KOPT-K1 (cell line): Measurements from ENCODE around the gene TSSK6.

Source experiments
- H3K27ac ChIP-seq: fragments of 200-600 bp; sonication (generic); 2 replicates; pipeline ENCODE4 v1.5.1; 2016; ENCODE audit warnings: antibody characterized with exemption, mild to moderate bottlenecking, low read depth, low read length; ENCODE audit not compliant: poor library complexity, severe bottlenecking
- H3K36me3 ChIP-seq: fragments of 200-600 bp; sonication (generic); 2 replicates; pipeline ENCODE4 v1.5.1; 2017; ENCODE audit warnings: antibody characterized with exemption, mild to moderate bottlenecking, low read length, moderate library complexity; ENCODE audit not compliant: insufficient read depth
- H3K9me3 ChIP-seq: fragments of 200-600 bp; sonication (generic); 2 replicates; pipeline ENCODE4 v1.5.1; 2017; ENCODE audit warnings: antibody characterized with exemption, low read length, mild to moderate bottlenecking; ENCODE audit not compliant: insufficient read depth, poor library complexity, severe bottlenecking

TSSK6 gene

DNA sequence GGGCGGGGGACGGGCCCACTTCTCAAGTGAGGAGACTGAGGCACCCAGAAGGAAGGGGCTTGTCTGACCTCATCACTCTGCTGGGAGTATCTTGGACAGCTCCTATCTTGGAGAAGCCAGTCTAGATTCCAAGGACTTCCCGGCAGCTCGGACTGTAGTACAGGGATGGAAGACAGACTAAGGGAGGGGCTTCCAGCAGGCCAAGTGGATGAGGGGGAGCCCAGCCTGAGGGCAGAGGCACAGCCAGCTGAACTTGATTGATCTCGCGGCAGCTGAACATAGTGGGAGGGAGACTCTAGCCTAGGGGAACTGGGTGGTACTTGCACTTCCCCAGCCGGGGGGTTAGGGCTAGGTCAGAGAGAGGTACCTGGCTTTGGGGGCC is 23.4 kb upstream of the TSSK6 start:
- Histone ChIP-seq H3K27ac (no peak overlapping the region), H3K36me3 (no peaks in the 10 kb centered on the region; the same call in 1 of the 2 replicates)

DNA sequence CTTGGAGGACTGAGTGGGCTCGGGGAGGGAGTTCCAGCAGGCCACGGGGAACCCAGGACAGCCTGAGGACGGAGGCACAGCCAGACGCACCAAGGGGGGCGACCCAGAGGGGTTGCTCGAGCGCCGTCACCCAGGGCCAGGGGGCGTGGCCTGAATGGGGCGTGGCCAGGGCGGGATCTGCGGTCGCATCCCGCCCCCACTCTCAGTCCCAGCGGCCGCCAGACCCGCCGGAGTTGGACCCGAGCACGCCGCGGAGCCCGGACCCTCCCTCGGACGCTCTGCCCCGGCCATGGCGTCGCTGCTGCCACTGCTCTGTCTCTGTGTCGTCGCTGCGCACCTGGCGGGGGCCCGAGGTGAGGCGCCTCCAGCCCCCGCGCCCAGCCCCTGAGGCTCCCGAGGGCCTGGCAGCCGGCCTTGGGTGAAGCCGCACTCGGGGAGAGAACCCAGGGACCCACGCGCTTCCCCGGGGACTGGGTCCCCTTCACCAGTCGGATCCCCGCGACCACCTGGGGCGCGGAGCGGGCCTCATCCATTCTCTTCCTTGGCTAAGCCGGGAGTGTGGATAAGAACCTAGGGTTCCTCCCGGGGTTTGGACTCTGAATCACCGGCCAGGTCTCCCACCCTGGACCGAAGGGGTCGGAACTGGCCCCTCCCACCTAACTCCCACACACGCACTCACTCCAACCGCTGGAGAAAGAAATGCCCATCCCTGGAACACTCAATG is 22.9 kb upstream of the TSSK6 start, which contains the start of gene CILP2:
Gene CILP2, plus strand, starts transcription at position 205 of the 724 bp plus-strand sequence. Its CDS starts 85 bp downstream, at position 290.
- Histone ChIP-seq H3K36me3 (no peaks in the 10 kb centered on the region; the same call in 1 of the 2 replicates), H3K27ac (no peak within 1 kb of the TSS), H3K9me3 (no peaks in the 10 kb centered on the region)

More for the DNA sequence above, 23.4 kb upstream of the TSSK6 start:
- H3K9me3 ChIP-seq = no peaks in the 10 kb centered on the region

- Histone ChIP-seq H3K27ac (no peak overlapping the region), H3K9me3 (no peaks in the 10 kb centered on the region), H3K36me3 (no peaks in the 10 kb centered on the region; the same call in 1 of the 2 replicates)
These were observed 22.0 kb upstream of the TSSK6 start for GRCh38 chr19:19537075-19538048.

DNA sequence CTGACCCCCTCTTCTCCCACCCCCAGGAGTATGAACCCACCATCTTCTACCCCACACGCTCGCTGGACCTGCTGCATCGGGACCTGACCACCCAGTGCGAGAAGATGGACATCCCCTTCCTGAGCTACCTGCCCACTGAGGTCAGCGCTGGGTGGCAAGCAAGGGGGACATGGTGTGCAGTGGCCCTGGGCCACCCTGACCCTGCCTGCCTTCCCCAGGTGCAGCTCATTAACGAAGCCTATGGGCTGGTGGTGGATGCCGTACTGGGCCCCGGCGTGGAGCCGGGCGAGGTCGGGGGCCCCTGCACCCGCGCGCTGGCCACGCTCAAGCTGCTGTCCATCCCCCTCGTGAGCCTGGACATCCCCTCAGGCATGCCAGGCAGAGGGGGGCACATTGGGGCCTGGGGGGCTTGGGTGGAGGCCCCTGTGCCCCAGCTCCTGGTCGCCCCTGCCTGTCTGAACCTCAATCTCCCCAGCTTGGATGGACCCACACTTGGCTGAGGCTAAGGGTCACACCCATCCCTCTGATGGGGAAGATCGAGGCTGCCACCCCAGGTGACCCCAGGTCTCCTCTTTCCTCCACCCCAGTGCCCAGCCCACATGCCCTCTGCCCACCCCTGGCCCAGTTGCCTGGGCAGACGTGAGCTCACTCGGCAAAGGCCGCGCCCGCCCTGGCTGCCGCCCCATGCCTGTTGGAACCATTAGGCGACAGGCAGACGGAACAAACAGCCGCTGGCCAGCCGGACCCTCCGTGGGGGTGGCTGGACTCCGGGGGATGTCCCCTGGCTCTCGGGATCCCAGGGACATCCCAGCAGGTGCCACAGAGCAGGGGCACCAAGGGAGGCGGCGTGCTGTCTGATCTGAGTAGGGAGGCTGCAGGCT is 20.2 kb upstream of the TSSK6 start:
- H3K27ac ChIP-seq = no peak overlapping the region
- H3K36me3 ChIP-seq = peaks cover 15% of the 10 kb centered on the region; the same call in 1 of the 2 replicates
- H3K9me3 ChIP-seq = no peaks in the 10 kb centered on the region

- H3K36me3 ChIP-seq = peaks cover 22% of the 10 kb centered on the region; the same call in 1 of the 2 replicates
- no peaks in the 10 kb centered on the region for H3K9me3 ChIP-seq
- H3K27ac ChIP-seq = no peak overlapping the region
These were observed 19.4 kb upstream of the TSSK6 start for GRCh38 chr19:19534556-19535265.

- no peaks in the 10 kb centered on the region for H3K9me3 ChIP-seq
- H3K27ac ChIP-seq = no peak overlapping the region
- H3K36me3 ChIP-seq = peaks cover 31% of the 10 kb centered on the region; the same call in 1 of the 2 replicates
These were observed 18.5 kb upstream of the TSSK6 start for GRCh38 chr19:19533841-19534240.

DNA sequence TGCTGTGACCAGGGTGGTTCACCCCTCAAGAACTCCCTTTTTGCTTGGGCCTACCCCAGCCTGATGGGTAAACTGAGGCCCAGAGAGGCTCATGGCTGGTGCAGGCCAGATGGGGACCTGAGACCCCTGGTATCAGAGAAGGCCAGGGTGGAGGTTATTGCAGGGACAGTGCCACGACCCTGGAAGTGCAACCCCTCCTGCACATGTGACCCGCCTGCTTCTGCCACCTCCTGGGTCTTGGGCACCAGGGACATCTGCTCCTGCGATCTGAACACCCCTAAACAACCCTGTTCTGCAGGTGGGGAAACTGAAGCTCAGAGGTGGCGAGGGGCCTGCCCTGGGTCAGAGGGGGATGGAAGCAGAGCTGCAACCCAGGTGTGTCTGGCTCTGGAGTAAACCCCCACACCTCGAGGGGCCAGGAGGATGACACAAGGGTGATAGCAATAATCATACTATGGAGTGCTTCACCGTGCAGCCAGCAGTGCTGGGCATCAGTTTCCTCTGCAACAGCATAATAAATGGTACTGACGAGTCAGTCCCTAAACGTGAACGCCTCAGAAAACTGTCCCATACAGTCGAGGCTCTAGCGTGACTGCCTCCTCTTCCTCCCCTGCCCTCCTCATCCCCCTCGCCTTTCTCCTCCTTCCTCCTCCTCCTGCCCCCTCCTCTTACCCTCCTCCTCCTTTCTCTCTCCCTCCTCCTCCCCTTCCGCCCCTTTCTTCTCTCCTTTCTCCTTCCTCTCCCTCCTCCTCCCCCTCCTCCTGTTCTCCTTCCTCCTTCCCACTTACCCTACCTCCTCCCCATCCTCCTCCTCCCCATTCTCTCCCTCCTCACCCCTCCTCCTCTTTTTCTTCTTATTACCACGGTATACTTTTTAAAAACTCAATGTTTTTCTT is 17.7 kb upstream of the TSSK6 start:
- H3K36me3 ChIP-seq = peaks cover 39% of the 10 kb centered on the region
- H3K27ac ChIP-seq = no peak overlapping the region
- H3K9me3 ChIP-seq = no peaks in the 10 kb centered on the region

DNA sequence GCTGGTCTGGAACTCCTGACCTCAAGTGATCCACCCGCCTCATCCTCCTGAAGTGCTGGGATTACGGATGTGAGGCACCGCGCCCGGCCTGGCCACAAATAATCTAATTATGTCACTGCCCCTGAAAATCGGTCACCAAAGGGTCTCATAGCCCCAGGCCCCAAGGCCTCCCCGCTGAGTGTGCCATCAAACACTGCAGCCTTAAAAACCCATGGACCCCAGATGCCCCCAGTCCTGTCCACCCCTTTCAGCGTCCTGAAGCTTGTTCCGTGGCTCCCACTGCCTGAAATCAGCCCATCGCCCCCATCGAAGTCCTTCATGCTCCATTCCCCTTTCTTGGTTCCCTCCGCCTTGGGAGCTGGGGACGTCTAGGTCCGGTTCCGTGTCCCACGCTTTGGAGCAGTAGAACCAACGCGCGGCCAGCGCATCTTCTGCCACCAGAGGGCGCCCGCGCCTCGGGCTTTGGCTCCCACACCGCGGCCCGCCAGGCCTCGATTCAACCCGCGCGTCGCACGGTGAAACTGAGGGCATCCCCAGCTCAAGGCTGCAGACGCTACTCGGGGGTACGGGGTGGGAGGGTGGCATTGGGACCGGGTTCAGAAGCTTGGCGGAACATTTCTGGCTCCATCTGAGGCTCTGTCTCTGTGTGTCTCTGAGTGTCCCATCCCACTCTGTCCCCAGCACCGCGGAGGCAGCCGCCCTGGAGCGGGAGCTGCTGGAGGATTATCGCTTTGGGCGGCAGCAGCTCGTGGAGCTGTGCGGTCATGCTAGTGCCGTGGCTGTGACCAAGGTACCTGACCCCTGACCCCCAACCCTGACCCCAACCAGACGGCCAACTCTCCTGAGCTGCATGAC is 16.8 kb upstream of the TSSK6 start:
- no peak overlapping the region for H3K27ac ChIP-seq
- peaks cover 47% of the 10 kb centered on the region for H3K36me3 ChIP-seq
- no peaks in the 10 kb centered on the region for H3K9me3 ChIP-seq

GRCh38 chr19:19530889-19531288 is 15.5 kb upstream of the TSSK6 start:
- Histone ChIP-seq H3K27ac (no peak overlapping the region), H3K36me3 (peaks cover 58% of the 10 kb centered on the region), H3K9me3 (no peaks in the 10 kb centered on the region)

DNA sequence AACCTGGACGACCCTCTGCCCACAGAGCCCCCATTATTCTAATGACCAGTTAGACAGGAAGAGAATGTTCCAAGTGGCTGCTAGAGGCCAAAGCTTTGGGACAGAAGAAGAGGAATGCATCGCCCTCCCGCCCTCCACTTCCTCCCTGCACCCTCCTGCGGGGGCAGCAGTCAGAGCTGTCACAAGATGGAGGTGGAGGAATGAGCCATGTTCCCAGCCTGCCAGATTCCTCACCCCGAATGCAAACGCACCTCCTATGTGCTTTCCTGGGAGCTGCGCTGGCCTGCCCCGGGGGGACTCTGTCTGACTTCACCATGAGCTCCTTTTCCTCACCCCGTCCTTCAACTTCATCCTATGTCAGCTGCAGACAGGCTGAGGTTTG is 15.1 kb upstream of the TSSK6 start:
- no peak overlapping the region for H3K27ac ChIP-seq
- H3K36me3 ChIP-seq = peaks cover 63% of the 10 kb centered on the region
- no peaks in the 10 kb centered on the region for H3K9me3 ChIP-seq

DNA sequence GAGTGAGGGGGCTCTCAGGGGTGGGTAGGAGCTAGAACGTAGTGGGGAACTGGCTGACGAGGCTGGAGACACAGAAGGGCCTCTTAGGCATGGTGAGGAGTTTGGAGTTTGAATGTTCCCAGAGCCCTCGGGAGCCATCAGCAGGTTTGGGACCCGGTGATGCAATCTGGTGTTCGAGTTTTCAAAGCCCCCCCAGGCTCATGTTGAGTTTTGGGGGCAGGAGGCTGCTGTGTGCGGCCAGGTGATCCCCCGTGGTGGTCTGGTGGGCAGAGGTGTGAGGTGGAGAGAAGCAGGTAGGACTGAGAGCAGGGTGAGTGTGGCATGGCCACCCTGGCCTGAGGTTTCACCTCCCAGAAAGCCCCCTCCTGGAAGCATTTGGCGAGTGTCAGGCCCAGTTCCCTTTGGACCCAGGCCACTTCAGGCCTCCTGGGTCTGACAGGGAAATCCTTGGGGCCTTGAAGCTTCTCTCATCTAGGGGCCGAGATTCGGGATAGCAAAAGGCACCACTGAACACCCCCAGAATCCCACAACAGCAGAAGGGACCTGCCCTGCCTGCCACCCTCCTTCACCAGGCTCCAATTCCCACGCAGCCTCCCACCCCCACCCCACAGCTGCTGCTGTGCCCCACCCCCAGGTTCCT is 14.6 kb upstream of the TSSK6 start:
- Histone ChIP-seq H3K36me3 (peaks cover 68% of the 10 kb centered on the region), H3K27ac (no peak overlapping the region), H3K9me3 (no peaks in the 10 kb centered on the region)

DNA sequence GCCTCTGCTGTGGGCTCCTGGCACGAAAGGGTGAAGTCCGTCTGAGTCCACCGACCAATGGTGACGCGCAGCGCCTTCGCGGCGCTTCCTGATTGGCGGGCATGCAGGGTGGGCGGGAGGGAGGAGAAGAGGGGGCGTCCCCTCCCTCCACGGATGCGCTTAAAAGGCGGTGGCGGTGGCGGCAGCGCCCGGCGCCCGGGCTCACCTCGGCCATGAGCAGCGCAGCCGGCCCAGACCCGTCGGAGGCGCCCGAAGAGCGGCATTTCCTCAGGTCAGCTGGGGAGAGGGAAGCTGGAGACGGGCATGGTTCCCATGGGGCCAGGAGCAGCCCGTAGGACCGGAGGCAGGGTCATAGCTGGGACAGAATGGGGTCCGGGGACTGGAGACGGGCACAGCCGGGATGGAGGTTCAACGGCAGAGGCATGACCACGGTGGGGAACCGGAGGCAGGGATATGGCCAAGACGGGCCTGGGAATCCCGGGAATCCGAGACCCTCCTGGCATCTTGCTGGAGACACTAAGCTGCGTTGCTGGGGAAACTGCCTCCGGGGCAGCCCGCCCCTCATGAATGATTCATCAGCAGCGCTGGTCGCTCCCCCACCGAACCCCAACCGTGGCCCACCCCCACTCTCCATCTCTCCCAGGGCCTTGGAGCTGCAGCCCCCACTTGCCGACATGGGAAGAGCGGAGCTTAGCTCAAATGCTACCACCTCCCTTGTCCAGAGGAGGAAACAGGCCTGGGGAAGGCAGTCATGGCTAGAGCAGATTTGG is 13.6 kb upstream of the TSSK6 start, which contains the start of gene YJEFN3:
Gene YJEFN3, plus strand, starts transcription at position 191 of the 770 bp plus-strand sequence. Its CDS starts 22 bp downstream, at position 213.
- H3K36me3 ChIP-seq = peaks cover 78% of the 10 kb centered on the region
- H3K27ac ChIP-seq = no peak within 1 kb of the TSS
- H3K9me3 ChIP-seq = no peaks in the 10 kb centered on the region
